ENCODE data around the gene STRA8.

STRA8 gene

DNA sequence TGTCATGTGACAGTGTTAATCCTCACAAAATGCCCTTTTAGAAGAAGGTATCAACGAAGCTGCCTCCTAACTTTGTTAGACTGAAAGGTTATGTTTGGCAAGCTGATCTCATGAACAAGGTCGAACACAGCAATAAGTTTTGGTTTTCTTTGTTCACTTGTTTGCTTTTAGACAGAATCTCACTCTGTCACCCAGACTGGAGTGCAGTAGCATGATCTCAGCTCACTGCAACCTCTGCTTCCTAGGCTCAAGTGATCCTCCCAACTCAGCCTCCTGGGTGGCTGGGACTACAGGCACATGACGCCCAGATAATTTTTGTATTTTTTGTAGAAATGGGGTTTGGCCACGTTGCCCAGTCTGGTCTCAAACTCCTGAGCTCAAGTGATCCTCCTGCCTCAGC, 1.1 kb downstream of the STRA8 start:
- FAIRE-seq (no peak), DNase-seq (ENCODE audit: extremely low spot score, insufficient read length, low read depth) (no peak)

- peak; percentile 41 for FAIRE-seq
Measured at GRCh38 chr7:135235841-135236240, 2.2 kb downstream of the STRA8 start.

GRCh38 chr7:135236727-135237126, 3.1 kb downstream of the STRA8 start:
- FAIRE-seq (peak; percentile 98), DNase-seq (ENCODE audit: extremely low spot score, insufficient read length, low read depth) (peak; percentile 73)

More at GRCh38 chr7:135235841-135236240, 2.2 kb downstream of the STRA8 start:
- DNase-seq (ENCODE audit: extremely low spot score, insufficient read length, low read depth), result no peak

- DNase-seq (ENCODE audit: extremely low spot score, insufficient read length, low read depth) (no peak), FAIRE-seq (no peak)
Measured at GRCh38 chr7:135238112-135238744, 4.6 kb downstream of the STRA8 start.

GRCh38 chr7:135239263-135239662, 5.6 kb downstream of the STRA8 start:
- FAIRE-seq (no peak), DNase-seq (ENCODE audit: extremely low spot score, insufficient read length, low read depth) (no peak)

GRCh38 chr7:135240441-135240840, 6.8 kb downstream of the STRA8 start:
- DNase-seq (ENCODE audit: extremely low spot score, insufficient read length, low read depth) (no peak), FAIRE-seq (no peak)

GRCh38 chr7:135242096-135242684, 8.6 kb downstream of the STRA8 start:
- no peak for FAIRE-seq
- DNase-seq (ENCODE audit: extremely low spot score, insufficient read length, low read depth), result no peak

- FAIRE-seq, result no peak
- DNase-seq (ENCODE audit: extremely low spot score, insufficient read length, low read depth), result no peak
Measured at GRCh38 chr7:135245226-135246190, 11.9 kb downstream of the STRA8 start.

DNA sequence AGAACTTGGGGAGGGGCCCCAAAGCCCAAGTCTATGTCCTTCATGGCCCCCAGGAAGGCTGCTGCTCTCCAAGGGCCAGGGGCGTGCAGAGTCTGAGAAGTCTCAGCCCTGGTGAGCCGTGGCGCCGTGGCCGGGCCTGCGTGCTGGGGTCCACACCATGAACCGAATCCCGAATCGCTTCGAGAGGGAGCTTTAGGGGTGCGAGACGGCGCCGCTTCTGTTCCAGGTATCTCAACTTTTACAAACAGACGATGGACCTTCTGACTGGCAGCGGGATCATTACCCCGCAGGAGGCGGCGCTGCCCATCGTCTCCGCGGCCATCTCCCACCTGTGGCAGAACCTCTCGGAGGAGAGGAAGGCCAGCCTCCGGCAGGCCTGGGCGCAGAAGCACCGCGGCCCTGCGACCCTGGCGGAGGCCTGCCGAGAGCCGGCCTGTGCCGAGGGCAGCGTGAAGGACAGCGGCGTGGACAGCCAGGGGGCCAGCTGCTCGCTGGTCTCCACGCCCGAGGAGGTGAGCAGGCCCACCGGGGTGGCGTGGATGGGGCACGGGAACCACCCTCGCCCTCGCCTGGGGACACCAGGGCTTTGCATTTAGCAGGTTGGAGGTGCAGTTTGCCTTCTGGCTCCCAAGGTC, 12.7 kb downstream of the STRA8 start:
- DNase-seq (ENCODE audit: extremely low spot score, insufficient read length, low read depth) (no peak), FAIRE-seq (no peak)

GRCh38 chr7:135247746-135248471, 14.3 kb downstream of the STRA8 start:
- DNase-seq (ENCODE audit: extremely low spot score, insufficient read length, low read depth), result no peak
- no peak for FAIRE-seq

DNA sequence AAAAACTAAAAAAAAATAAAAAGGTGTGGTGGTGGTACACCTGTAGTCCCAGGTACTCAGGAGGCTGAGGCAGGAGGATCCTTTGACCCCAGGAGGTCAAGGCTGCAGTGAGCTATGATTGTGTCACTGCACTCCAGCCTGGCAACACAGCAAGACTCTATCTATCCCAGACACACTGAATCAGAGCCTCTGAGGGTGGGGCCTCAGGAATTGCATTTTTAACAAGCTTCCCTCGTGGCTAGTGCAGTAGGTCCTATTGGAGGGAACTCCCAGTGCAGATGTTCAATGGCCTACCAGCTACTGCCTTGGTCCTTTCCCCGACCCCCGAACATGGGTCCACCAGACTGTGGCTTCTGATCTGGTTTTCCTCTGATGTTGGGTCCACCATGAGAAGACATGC, 14.9 kb downstream of the STRA8 start:
- FAIRE-seq (no peak), DNase-seq (ENCODE audit: extremely low spot score, insufficient read length, low read depth) (no peak)

DNA sequence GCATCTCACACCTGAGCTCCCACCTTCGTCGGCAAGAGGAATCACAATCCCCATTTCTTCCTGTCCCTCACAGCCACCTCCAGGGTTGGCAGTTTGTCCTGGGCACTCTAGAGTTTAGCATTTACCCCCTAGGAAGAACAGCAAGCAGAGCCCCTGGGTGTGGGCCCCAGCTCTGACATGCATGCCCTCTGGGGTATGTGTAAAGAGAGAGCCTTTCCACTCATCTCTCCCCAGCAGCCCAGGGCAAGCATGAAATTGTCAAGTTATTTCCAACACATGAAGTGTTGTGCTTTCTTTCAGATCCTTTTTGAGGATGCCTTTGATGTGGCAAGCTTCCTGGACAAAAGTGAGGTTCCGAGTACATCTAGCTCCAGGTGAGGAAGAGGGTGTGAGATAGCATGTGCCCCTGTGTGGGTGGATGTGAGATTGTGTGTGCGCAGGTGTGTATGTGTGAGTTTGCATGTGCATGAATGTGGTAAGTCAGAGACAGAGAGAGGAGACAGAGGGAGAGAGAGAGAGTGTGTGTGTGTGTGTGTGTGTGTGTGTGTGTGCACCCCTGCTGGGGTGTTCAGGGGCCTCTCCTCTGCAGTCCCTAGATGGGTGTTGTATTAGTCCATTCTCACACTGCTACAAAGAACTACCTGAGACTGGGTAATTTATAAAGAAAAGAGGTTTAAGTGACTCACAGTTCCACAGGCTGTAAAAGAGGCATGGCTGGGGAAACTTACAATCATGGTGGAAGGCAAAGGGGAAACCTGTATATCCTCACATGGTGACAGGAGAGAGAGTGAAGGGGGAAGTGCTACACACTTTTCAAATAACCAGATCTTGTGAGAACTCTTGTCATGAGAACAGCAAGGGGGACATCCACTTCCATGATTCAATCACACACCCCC, 18.1 kb downstream of the STRA8 start:
- DNase-seq (ENCODE audit: extremely low spot score, insufficient read length, low read depth) (no peak), FAIRE-seq (peak; percentile 53)

DNA sequence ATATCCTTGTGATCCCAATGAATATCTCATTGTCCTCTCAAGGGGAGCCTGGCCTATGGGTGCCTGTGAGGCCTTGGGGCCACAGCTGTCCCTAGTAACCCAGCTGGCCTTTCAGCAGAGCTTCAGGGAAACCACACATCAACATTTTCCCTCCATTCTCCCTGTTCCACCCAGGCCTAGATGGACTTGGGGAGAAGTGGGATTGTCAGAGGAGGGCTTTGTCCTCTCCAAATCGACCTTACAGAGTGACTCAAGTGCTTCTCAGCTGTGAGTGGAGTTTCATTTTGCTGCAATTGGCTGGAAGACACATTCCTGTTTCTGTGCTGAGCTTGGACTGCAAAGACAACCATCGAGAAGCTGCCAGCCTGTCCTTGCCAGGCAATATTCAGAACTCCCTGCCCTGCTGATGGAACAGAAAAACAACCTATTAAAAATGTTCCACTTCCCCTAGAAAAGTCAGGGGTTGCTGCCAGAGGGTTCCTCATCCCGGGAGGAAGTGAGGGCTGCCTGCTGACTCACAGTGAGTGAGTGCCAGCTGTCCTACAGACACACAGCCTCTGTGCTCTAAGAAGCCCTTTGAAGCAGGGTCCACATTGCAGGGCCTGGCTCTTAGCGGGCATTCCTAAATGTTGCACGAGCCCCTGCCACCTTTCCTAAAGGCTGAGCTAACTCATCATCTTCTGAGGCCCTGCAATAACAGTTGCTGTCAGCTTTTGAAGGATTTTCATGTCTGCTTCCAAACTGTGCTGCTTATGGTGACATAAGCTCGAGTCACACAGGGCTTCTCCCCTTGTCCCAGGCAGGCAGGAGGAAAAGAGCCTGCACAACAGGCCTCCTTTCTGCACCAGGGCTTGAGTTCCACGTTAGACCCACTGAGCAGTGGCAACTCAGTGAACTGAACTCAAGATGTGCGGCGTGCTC, 20.5 kb downstream of the STRA8 start:
- FAIRE-seq, result no peak
- no peak for DNase-seq (ENCODE audit: extremely low spot score, insufficient read length, low read depth)

DNA sequence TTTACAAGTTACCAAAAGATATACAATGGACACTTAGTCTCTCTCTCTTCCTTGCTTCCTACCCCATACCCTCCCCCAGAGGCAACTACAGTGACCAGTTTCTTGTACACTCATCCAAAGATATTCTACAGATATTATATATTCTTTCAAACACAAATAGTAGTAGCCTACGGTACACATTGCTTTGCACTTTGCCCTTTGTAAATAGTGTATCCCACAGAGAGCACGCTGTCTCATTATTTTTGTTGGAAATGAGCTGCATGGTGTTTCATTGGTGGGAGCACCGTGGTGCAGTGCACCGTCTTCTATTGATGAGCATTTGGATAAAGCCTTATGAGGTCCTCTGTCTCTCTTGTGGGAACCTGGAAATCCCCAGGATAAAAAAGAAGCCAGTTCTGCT, 24.2 kb downstream of the STRA8 start:
- DNase-seq (ENCODE audit: extremely low spot score, insufficient read length, low read depth), result no peak
- FAIRE-seq, result no peak

DNA sequence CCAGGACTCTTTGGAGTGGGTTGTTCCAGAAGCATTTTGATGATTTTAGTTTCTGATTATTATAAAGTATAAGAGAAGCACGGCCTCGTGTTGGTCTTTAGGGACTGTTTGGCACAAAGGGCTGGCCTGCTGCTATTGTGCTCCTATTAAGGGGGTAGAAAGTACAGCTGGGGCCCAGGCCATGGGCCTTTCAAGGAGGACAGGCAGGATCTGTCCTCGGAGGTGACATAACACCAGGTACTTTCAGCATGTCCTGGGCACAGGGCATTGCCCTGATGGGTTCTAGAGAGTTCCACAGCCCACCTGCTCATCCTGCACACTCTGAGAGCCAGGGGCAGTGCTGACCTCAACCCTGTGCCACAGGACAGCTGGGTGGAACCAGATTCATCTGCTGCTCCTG, 24.9 kb downstream of the STRA8 start:
- FAIRE-seq, result no peak

DNA sequence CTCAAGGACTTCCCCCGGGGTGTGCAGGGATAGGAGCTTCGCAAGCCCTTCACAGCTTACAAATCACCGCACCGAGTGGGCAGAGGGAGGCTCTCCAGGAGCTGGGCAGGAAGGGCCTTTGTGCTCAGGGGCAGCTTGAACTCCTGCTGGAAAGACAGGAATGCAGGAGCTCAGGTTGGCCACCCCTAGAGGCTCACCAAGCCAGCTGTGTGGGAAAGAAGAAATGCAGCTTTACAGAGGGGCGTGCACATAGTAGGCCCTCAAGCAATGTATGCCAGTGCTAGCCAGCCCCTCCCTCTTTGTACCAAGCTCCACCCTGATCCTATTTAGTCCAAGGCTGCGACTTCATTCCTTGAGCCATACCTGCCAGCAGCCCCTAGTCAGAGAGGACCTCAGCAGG, 26.1 kb downstream of the STRA8 start:
- FAIRE-seq (no peak), DNase-seq (ENCODE audit: extremely low spot score, insufficient read length, low read depth) (no peak)

More for the DNA sequence above, 24.9 kb downstream of the STRA8 start:
- DNase-seq (ENCODE audit: extremely low spot score, insufficient read length, low read depth), result no peak

- DNase-seq (ENCODE audit: extremely low spot score, insufficient read length, low read depth), result no peak
- no peak for FAIRE-seq
Measured at GRCh38 chr7:135260470-135260869, 26.8 kb downstream of the STRA8 start.
